ENCODE data around the gene TRMO. TPM values are rescaled to one million over a fixed set of nuclear protein-coding genes. Genes with fewer than 3 reads are reported as not detected.

The TRMO gene
- total and polyA plus RNA-seq, 5 donors from 2014 or later = 20.7 to 47.1 (median 27.1) TPM

- peaks cover 0 to 1% (median 0%) of the 10 kb centered on the region in 7 donors for H3K9me3 Mint-ChIP-seq
- H3K4me1 Mint-ChIP-seq = peaks cover 25 to 50% (median 42%) of the 10 kb centered on the region in 4 donors
- peak overlapping the region; percentile 99 to 100 (median 100) for H3K27ac Mint-ChIP-seq
- DNase-seq = peak; percentile 58 to 89 (median 85)
- peaks cover 4% of the 10 kb centered on the region for H3K36me3 Mint-ChIP-seq
- Histone ChIP-seq H3K36me3 (ENCODE audit: control insufficient read depth, insufficient read depth, low read length) (no peaks in the 10 kb centered on the region), H3K9me3 (ENCODE audit: control insufficient read depth in 2 of 2, low read length in 2 of 2) (no peaks in the 10 kb centered on the region), H3K4me1 (ENCODE audit: control insufficient read depth, insufficient read depth, low read length, poor library complexity, severe bottlenecking) (peaks cover 45% of the 10 kb centered on the region), H3K27me3 (ENCODE audit: control insufficient read depth, insufficient read depth, low read length) (peaks cover 4% of the 10 kb centered on the region), H3K27ac (ENCODE audit: insufficient read depth, low read length, poor library complexity, severe bottlenecking) (peak overlapping the region; percentile 100), H3K4me3 (ENCODE audit: low read depth, low read length) (peak overlapping the region; percentile 95)
- H3K4me3 Mint-ChIP-seq = peak overlapping the region; percentile 88 to 96 (median 94)
- peak; percentile 17 to 25 for ATAC-seq (ENCODE audit: low read depth in 2 of 2)
- H3K27me3 Mint-ChIP-seq = peaks cover 26% of the 10 kb centered on the region
These were observed 1.3 kb upstream of the TRMO start for GRCh38 chr9:97923529-97924108.

GRCh38 chr9:97919217-97919813 is 3.0 kb downstream of the TRMO start:
- Mint-ChIP-seq H3K27me3 (peaks cover 19% of the 10 kb centered on the region), H3K4me3 (peak overlapping the region; percentile 88 to 96 (median 94)), H3K9me3 (peaks cover 0 to 1% (median 0%) of the 10 kb centered on the region in 7 donors), H3K27ac (peak overlapping the region; percentile 99 to 100 (median 100)), H3K4me1 (peaks cover 46 to 77% (median 61%) of the 10 kb centered on the region in 4 donors), H3K36me3 (peaks cover 27% of the 10 kb centered on the region)
- Histone ChIP-seq H3K4me3 (ENCODE audit: low read depth, low read length) (peak overlapping the region; percentile 92), H3K4me1 (ENCODE audit: control insufficient read depth, insufficient read depth, low read length, poor library complexity, severe bottlenecking) (peaks cover 56% of the 10 kb centered on the region), H3K9me3 (ENCODE audit: control insufficient read depth in 2 of 2, low read length in 2 of 2) (no peaks in the 10 kb centered on the region), H3K27me3 (ENCODE audit: control insufficient read depth, insufficient read depth, low read length) (no peaks in the 10 kb centered on the region), H3K27ac (ENCODE audit: insufficient read depth, low read length, poor library complexity, severe bottlenecking) (peak overlapping the region; percentile 100), H3K36me3 (ENCODE audit: control insufficient read depth, insufficient read depth, low read length) (peaks cover 21% of the 10 kb centered on the region)
- no peak for ATAC-seq (ENCODE audit: low read depth in 2 of 2)
- DNase-seq = no peak

DNA sequence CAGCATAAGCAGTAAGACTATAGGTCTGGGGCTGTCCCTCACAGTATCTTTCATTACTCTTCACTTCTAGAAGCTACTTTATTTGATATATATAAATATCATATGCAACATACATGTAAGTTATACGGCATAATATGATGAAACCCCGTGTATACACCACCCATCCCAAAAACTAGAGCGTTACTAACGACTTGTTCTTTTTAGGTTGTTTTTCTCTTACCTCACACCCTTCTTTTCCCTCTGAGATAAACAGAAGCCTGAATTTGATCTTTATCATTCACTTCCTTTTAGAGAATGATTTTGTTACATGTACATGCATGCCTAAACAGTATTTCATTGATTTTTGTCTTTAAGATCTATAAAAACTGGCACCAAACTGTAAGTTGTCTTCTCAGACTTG is 3.7 kb downstream of the TRMO start:
- DNase-seq (peak in 1 of 3 donors; percentile 50), ATAC-seq (ENCODE audit: low read depth in 2 of 2) (no peak)
- H3K4me3 Mint-ChIP-seq = peak overlapping the region; percentile 88 to 96 (median 94)
- peak overlapping the region; percentile 92 for H3K4me3 ChIP-seq (ENCODE audit: low read depth, low read length)
- peaks cover 33% of the 10 kb centered on the region for H3K36me3 Mint-ChIP-seq
- H3K27ac Mint-ChIP-seq = peak overlapping the region; percentile 99 to 100 (median 100)
- peaks cover 54% of the 10 kb centered on the region for H3K4me1 ChIP-seq (ENCODE audit: control insufficient read depth, insufficient read depth, low read length, poor library complexity, severe bottlenecking)
- H3K27me3 Mint-ChIP-seq = peaks cover 15% of the 10 kb centered on the region
- H3K27ac ChIP-seq (ENCODE audit: insufficient read depth, low read length, poor library complexity, severe bottlenecking) = peak overlapping the region; percentile 100
- peaks cover 28% of the 10 kb centered on the region for H3K36me3 ChIP-seq (ENCODE audit: control insufficient read depth, insufficient read depth, low read length)
- H3K9me3 Mint-ChIP-seq = peaks cover 0 to 1% (median 0%) of the 10 kb centered on the region in 7 donors
- no peaks in the 10 kb centered on the region for H3K27me3 ChIP-seq (ENCODE audit: control insufficient read depth, insufficient read depth, low read length)
- H3K4me1 Mint-ChIP-seq = peaks cover 51 to 76% (median 56%) of the 10 kb centered on the region in 4 donors
- H3K9me3 ChIP-seq (ENCODE audit: control insufficient read depth in 2 of 2, low read length in 2 of 2) = no peaks in the 10 kb centered on the region

GRCh38 chr9:97911970-97912369 is 10.3 kb downstream of the TRMO start:
- H3K36me3 Mint-ChIP-seq = peaks cover 78% of the 10 kb centered on the region

GRCh38 chr9:97911528-97911927 is 10.8 kb downstream of the TRMO start:
- Histone ChIP-seq H3K4me3 (ENCODE audit: low read depth, low read length) (no peak overlapping the region), H3K27me3 (ENCODE audit: control insufficient read depth, insufficient read depth, low read length) (no peaks in the 10 kb centered on the region), H3K9me3 (ENCODE audit: control insufficient read depth in 2 of 2, low read length in 2 of 2) (no peaks in the 10 kb centered on the region), H3K36me3 (ENCODE audit: control insufficient read depth, insufficient read depth, low read length) (peaks cover 73% of the 10 kb centered on the region), H3K4me1 (ENCODE audit: control insufficient read depth, insufficient read depth, low read length, poor library complexity, severe bottlenecking) (peaks cover 39% of the 10 kb centered on the region), H3K27ac (ENCODE audit: insufficient read depth, low read length, poor library complexity, severe bottlenecking) (no peak overlapping the region)
- H3K9me3 Mint-ChIP-seq = no peaks in the 10 kb centered on the region
- no peaks in the 10 kb centered on the region for H3K27me3 Mint-ChIP-seq
- peaks cover 76% of the 10 kb centered on the region for H3K36me3 Mint-ChIP-seq
- peak overlapping the region; percentile 70 to 84 (median 73) for H3K27ac Mint-ChIP-seq
- no peak for DNase-seq
- H3K4me3 Mint-ChIP-seq = peak overlapping the region in 1 of 4 donors; percentile 4
- ATAC-seq (ENCODE audit: low read depth in 2 of 2) = no peak
- peaks cover 12 to 86% (median 54%) of the 10 kb centered on the region in 4 donors for H3K4me1 Mint-ChIP-seq

More at GRCh38 chr9:97911970-97912369, 10.3 kb downstream of the TRMO start:
- peak overlapping the region; percentile 18 for H3K27ac ChIP-seq (ENCODE audit: insufficient read depth, low read length, poor library complexity, severe bottlenecking)
- Mint-ChIP-seq H3K27me3 (no peaks in the 10 kb centered on the region), H3K4me3 (peak overlapping the region in 1 of 4 donors; percentile 4), H3K27ac (peak overlapping the region; percentile 51 to 73 (median 70)), H3K4me1 (peaks cover 15 to 86% (median 55%) of the 10 kb centered on the region in 4 donors), H3K9me3 (no peaks in the 10 kb centered on the region)
- H3K27me3 ChIP-seq (ENCODE audit: control insufficient read depth, insufficient read depth, low read length) = no peaks in the 10 kb centered on the region
- H3K4me3 ChIP-seq (ENCODE audit: low read depth, low read length) = no peak overlapping the region
- H3K9me3 ChIP-seq (ENCODE audit: control insufficient read depth in 2 of 2, low read length in 2 of 2) = no peaks in the 10 kb centered on the region
- peaks cover 35% of the 10 kb centered on the region for H3K4me1 ChIP-seq (ENCODE audit: control insufficient read depth, insufficient read depth, low read length, poor library complexity, severe bottlenecking)
- no peak for DNase-seq
- ATAC-seq (ENCODE audit: low read depth in 2 of 2) = no peak
- H3K36me3 ChIP-seq (ENCODE audit: control insufficient read depth, insufficient read depth, low read length) = peaks cover 73% of the 10 kb centered on the region

DNA sequence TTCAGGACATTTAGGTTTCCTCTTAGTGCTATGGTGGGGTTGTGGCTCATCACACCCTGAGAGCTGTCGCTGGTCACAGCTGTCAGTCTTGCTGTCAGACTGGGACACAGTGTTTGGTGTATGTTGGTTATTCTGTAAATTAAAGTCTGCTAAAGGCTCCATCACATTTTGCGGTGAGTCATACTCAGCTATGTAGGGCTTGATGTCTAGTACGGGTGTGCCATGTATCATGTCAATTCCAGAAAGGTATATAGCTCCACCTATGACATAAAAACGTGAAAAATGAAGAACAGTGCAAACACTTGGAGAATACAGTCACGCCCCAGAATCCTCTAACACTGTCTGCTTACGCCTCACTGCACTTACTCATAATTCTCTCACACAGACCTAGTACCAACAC is 11.9 kb downstream of the TRMO start:
- Mint-ChIP-seq H3K9me3 (no peaks in the 10 kb centered on the region), H3K27me3 (no peaks in the 10 kb centered on the region), H3K36me3 (peaks cover 67% of the 10 kb centered on the region), H3K4me3 (peak overlapping the region in 1 of 4 donors; percentile 4), H3K27ac (peak overlapping the region; percentile 27 to 84 (median 73)), H3K4me1 (peaks cover 12 to 87% (median 59%) of the 10 kb centered on the region in 4 donors)
- H3K4me3 ChIP-seq (ENCODE audit: low read depth, low read length) = no peak overlapping the region
- H3K9me3 ChIP-seq (ENCODE audit: control insufficient read depth in 2 of 2, low read length in 2 of 2) = no peaks in the 10 kb centered on the region
- ATAC-seq (ENCODE audit: low read depth in 2 of 2) (no peak), DNase-seq (no peak)
- peaks cover 62% of the 10 kb centered on the region for H3K36me3 ChIP-seq (ENCODE audit: control insufficient read depth, insufficient read depth, low read length)
- H3K4me1 ChIP-seq (ENCODE audit: control insufficient read depth, insufficient read depth, low read length, poor library complexity, severe bottlenecking) = peaks cover 51% of the 10 kb centered on the region
- H3K27ac ChIP-seq (ENCODE audit: insufficient read depth, low read length, poor library complexity, severe bottlenecking) = peak overlapping the region; percentile 36
- H3K27me3 ChIP-seq (ENCODE audit: control insufficient read depth, insufficient read depth, low read length) = no peaks in the 10 kb centered on the region

DNA sequence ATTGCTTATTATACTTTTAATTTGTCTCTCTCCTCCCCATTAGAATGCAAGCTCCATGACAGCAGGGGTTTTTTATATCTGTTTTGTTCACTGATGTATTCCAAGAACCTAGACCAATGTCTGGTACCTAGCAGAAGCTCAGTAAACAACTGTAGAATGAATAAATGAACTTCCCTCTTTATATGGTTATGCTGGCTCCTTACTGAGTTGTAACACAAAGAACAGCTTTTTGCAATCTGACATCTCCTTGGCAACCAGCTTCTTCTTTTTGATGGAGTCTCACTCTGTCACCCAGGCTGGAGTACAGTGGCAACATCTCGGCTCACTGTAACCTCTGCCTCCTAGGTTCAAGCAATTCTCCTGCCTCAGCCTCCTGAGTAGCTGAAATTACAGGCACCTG is 13.6 kb downstream of the TRMO start:
- no peaks in the 10 kb centered on the region for H3K9me3 Mint-ChIP-seq
- DNase-seq (peak in 1 of 3 donors; percentile 42), ATAC-seq (ENCODE audit: low read depth in 2 of 2) (peak; percentile 7 to 38)
- Histone ChIP-seq H3K27ac (ENCODE audit: insufficient read depth, low read length, poor library complexity, severe bottlenecking) (peak overlapping the region; percentile 52), H3K36me3 (ENCODE audit: control insufficient read depth, insufficient read depth, low read length) (peaks cover 51% of the 10 kb centered on the region), H3K27me3 (ENCODE audit: control insufficient read depth, insufficient read depth, low read length) (no peaks in the 10 kb centered on the region), H3K4me3 (ENCODE audit: low read depth, low read length) (peak overlapping the region; percentile 20), H3K4me1 (ENCODE audit: control insufficient read depth, insufficient read depth, low read length, poor library complexity, severe bottlenecking) (peaks cover 67% of the 10 kb centered on the region), H3K9me3 (ENCODE audit: control insufficient read depth in 2 of 2, low read length in 2 of 2) (no peaks in the 10 kb centered on the region)
- H3K36me3 Mint-ChIP-seq = peaks cover 51% of the 10 kb centered on the region
- peaks cover 4% of the 10 kb centered on the region for H3K27me3 Mint-ChIP-seq
- H3K4me1 Mint-ChIP-seq = peaks cover 18 to 88% (median 62%) of the 10 kb centered on the region in 4 donors
- H3K27ac Mint-ChIP-seq = peak overlapping the region; percentile 80 to 84 (median 82)
- peak overlapping the region; percentile 27 to 70 (median 54) for H3K4me3 Mint-ChIP-seq

Measured in CD4-positive, CD25-positive, alpha-beta regulatory T cell (primary cell).